GM23338 (cell line): ENCODE results near the gene CD68. TPM values are rescaled to one million over a fixed set of nuclear protein-coding genes. Genes with fewer than 3 reads are reported as not detected.

Source experiments
- ATAC-seq: fragments of 200-7000 bp; cut with Tn5 transposase; 3 replicates; pipeline ENCODE4 v1.9.1; 2020
- DNase-seq: peaks from one replicate; pipeline ENCODE4 v3.0.0-alpha.2; 2015; ENCODE audit warnings: low spot score
- H2AFZ ChIP-seq: fragments of 200-600 bp; sonication (generic); 2 replicates; pipeline ENCODE4 v1.8.0; 2016; ENCODE audit warnings: antibody characterized with exemption, mild to moderate bottlenecking, moderate library complexity
- H3F3A ChIP-seq: fragments of 200-600 bp; sonication (generic); replicated peaks from 2 replicates; pipeline ENCODE4 v1.8.0; 2017; ENCODE audit warnings: antibody characterized with exemption, mixed run types, low read depth
- H3K27ac ChIP-seq: fragments of 200-600 bp; sonication (generic); 2 replicates; pipeline ENCODE4 v1.6.1; 2016; ENCODE audit warnings: low read depth
- H3K27me3 ChIP-seq: fragments of 200-600 bp; sonication (generic); 2 replicates; pipeline ENCODE4 v1.8.0; 2016; ENCODE audit warnings: mild to moderate bottlenecking, mixed run types, moderate library complexity; ENCODE audit not compliant: insufficient read depth
- H3K36me3 ChIP-seq: fragments of 200-600 bp; sonication (generic); 2 replicates; pipeline ENCODE4 v1.8.0; 2016; ENCODE audit warnings: mild to moderate bottlenecking; ENCODE audit not compliant: insufficient read depth
- H3K4me1 ChIP-seq: fragments of 200-600 bp; sonication (generic); 2 replicates; pipeline ENCODE4 v1.8.0; 2016; ENCODE audit warnings: mild to moderate bottlenecking, moderate library complexity; ENCODE audit not compliant: insufficient read depth
- H3K4me2 ChIP-seq: fragments of 200-600 bp; sonication (generic); 2 replicates; pipeline ENCODE4 v1.7.1; 2017; ENCODE audit warnings: mixed run types
- H3K4me3 ChIP-seq: fragments of 200-600 bp; sonication (generic); 2 replicates; pipeline ENCODE4 v1.6.1; 2016; ENCODE audit warnings: mixed run types
- H3K79me2 ChIP-seq: fragments of 200-600 bp; sonication (generic); replicated peaks from 2 replicates; pipeline ENCODE4 v1.8.0; 2017; ENCODE audit warnings: mild to moderate bottlenecking; ENCODE audit not compliant: insufficient read depth
- H3K9me2 ChIP-seq: fragments of 200-600 bp; sonication (generic); 2 replicates; pipeline ENCODE4 v1.8.0; 2017; ENCODE audit not compliant: insufficient read depth
- H4K20me1 ChIP-seq: fragments of 200-600 bp; sonication (generic); replicated peaks from 2 replicates; pipeline ENCODE4 v1.8.0; 2017; ENCODE audit warnings: mild to moderate bottlenecking; ENCODE audit not compliant: insufficient read depth
- H3K27ac Mint-ChIP-seq: 2 replicates; pipeline ENCODE4 v1.8.0; 2020; ENCODE audit warnings: inconsistent platforms, mild to moderate bottlenecking, moderate library complexity, mixed read lengths
- H3K27me3 Mint-ChIP-seq: 3 replicates; pipeline ENCODE4 v1.8.0; 2022; ENCODE audit warnings: low read depth, mild to moderate bottlenecking, moderate library complexity, mixed read lengths, inconsistent platforms; ENCODE audit not compliant: insufficient read depth, poor library complexity
- H3K36me3 Mint-ChIP-seq: 3 replicates; pipeline ENCODE4 v1.8.0; 2021; ENCODE audit warnings: low read depth, mild to moderate bottlenecking, inconsistent platforms, moderate library complexity, mixed read lengths
- H3K4me1 Mint-ChIP-seq: 3 replicates; pipeline ENCODE4 v1.8.0; 2020; ENCODE audit warnings: mild to moderate bottlenecking, inconsistent platforms, mixed read lengths
- H3K4me3 Mint-ChIP-seq: 3 replicates; pipeline ENCODE4 v1.8.0; 2021; ENCODE audit warnings: moderate library complexity, mild to moderate bottlenecking, inconsistent platforms, mixed read lengths
- H3K9me3 Mint-ChIP-seq: 3 replicates; pipeline ENCODE4 v1.8.0; 2020; ENCODE audit warnings: moderate library complexity, mild to moderate bottlenecking, inconsistent platforms, mixed read lengths
- CREB1 ChIP-seq: fragments of 250-450 bp; sonication (Bioruptor Pico); IDR thresholded peaks from 2 replicates; pipeline ENCODE4 v1.5.0; 2020; ENCODE audit warnings: low read depth, mild to moderate bottlenecking, moderate library complexity
- CTCF ChIP-seq, 2 experiments: fragments of 200-600 bp in 1 of 2; sonication (generic) in 1 of 2; conservative IDR thresholded peaks; 2 replicates each; pipeline versions ENCODE4 v1.5.1 to v1.6.1; 2016 to 2017; ENCODE audit warnings: antibody characterized with exemption in 2 of 2, low read depth in 2 of 2, mild to moderate bottlenecking in 2 of 2, moderate library complexity in 1 of 2
- ETS1 ChIP-seq: IDR thresholded peaks from 2 replicates; pipeline ENCODE4 v1.6.1; 2016; ENCODE audit warnings: antibody characterized with exemption
- EZH2 ChIP-seq: fragments of 200-600 bp; sonication (generic); IDR thresholded peaks from one replicate; pipeline ENCODE4 v1.8.0; 2017; ENCODE audit warnings: antibody characterized with exemption, mild to moderate bottlenecking, low read depth; ENCODE audit not compliant: unreplicated experiment
- EZH2phosphoT487 ChIP-seq: fragments of 200-600 bp; sonication (generic); IDR thresholded peaks from one replicate; pipeline ENCODE4 v1.8.1; 2018; ENCODE audit warnings: antibody characterized with exemption; ENCODE audit not compliant: unreplicated experiment
- JUNB ChIP-seq: IDR thresholded peaks from one replicate; pipeline ENCODE4 v1.6.1; 2016; ENCODE audit warnings: antibody characterized with exemption; ENCODE audit not compliant: unreplicated experiment
- NANOG ChIP-seq: IDR thresholded peaks from 2 replicates; pipeline ENCODE4 v1.6.1; 2016; ENCODE audit warnings: antibody characterized with exemption, borderline replicate concordance
- POLR2AphosphoS5 ChIP-seq: IDR thresholded peaks from 2 replicates; pipeline ENCODE4 v1.6.1; 2016; ENCODE audit warnings: antibody characterized with exemption, low read depth
- REST ChIP-seq: IDR thresholded peaks from one replicate; pipeline ENCODE4 v1.6.1; 2018; ENCODE audit warnings: antibody characterized with exemption; ENCODE audit not compliant: unreplicated experiment
- STAT1 ChIP-seq: IDR thresholded peaks from one replicate; pipeline ENCODE4 v1.6.1; 2016; ENCODE audit warnings: antibody characterized with exemption; ENCODE audit not compliant: unreplicated experiment
- ZNF114 ChIP-seq: fragments of 250-450 bp; sonication (Bioruptor Pico); IDR thresholded peaks from 2 replicates; pipeline ENCODE4 v1.5.0; 2020; ENCODE audit warnings: mild to moderate bottlenecking, moderate library complexity
- ZNF331 ChIP-seq: fragments of 250-450 bp; sonication (Bioruptor Pico); IDR thresholded peaks from 2 replicates; pipeline ENCODE4 v1.5.0; 2020; ENCODE audit warnings: low read depth, mild to moderate bottlenecking, moderate library complexity
- polyA plus RNA-seq: library from polyadenylated mRNA; unstranded; fragments of >200 nt; fragmentation: Nextera tagmentation; extraction: Ambion mirVana; gene quantifications from 2 replicates; pipeline ENCODE4 v1.2.1, GENCODE V29; 2016
- total RNA-seq: library from RNA; depleted of rRNA; stranded (reverse); fragments of >200 nt; shearing (Covaris generic); gene quantifications from 2 replicates; pipeline ENCODE4 v1.2.3, GENCODE V29; 2014
- TF ChIP-seq, protein P1 (sequence below): fragments of 250-450 bp; sonication (Bioruptor Pico); IDR thresholded peaks from 2 replicates; pipeline ENCODE4 v1.5.0; 2020; ENCODE audit warnings: mild to moderate bottlenecking, moderate library complexity

The CD68 gene
- total and polyA plus RNA-seq, 2 experiments from 2014 or later = not detected

DNA sequence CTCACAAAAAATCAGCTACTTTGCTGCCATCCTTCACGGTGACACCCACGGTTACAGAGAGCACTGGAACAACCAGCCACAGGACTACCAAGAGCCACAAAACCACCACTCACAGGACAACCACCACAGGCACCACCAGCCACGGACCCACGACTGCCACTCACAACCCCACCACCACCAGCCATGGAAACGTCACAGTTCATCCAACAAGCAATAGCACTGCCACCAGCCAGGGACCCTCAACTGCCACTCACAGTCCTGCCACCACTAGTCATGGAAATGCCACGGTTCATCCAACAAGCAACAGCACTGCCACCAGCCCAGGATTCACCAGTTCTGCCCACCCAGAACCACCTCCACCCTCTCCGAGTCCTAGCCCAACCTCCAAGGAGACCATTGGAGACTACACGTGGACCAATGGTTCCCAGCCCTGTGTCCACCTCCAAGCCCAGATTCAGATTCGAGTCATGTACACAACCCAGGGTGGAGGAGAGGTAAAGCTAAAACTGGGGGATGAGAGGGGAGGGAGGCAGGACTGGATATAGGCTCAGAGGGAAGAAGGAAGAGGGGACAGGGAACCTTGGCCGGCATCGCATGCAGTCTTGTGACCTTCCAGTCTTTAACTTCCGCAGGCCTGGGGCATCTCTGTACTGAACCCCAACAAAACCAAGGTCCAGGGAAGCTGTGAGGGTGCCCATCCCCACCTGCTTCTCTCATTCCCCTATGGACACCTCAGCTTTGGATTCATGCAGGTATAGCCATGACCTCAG, 581 bp downstream of the CD68 start:
- Mint-ChIP-seq H3K27me3 (peaks cover 61% of the 10 kb centered on the region), H3K36me3 (peaks cover 78% of the 10 kb centered on the region), H3K4me1 (peaks cover 69% of the 10 kb centered on the region), H3K9me3 (peaks cover 5% of the 10 kb centered on the region; the same call in 2 of the 3 replicates), H3K4me3 (peak overlapping the region; percentile 1; the same call in 2 of the 3 replicates), H3K27ac (peak overlapping the region; percentile 66; the same call in 1 of the 2 replicates)
- H3K4me3 ChIP-seq = no peak overlapping the region
- ATAC-seq (no peak; the same call in 2 of the 3 replicates), DNase-seq (no peak)
- H3K36me3 ChIP-seq = peaks cover 34% of the 10 kb centered on the region
- no peak overlapping the region for H3K4me2 ChIP-seq
- TF ChIP-seq EZH2 = no peak
- no peak for TF ChIP-seq JUNB
- no peak for TF ChIP-seq NANOG
- no peak for TF ChIP-seq ETS1
- TF ChIP-seq, protein P1, sequence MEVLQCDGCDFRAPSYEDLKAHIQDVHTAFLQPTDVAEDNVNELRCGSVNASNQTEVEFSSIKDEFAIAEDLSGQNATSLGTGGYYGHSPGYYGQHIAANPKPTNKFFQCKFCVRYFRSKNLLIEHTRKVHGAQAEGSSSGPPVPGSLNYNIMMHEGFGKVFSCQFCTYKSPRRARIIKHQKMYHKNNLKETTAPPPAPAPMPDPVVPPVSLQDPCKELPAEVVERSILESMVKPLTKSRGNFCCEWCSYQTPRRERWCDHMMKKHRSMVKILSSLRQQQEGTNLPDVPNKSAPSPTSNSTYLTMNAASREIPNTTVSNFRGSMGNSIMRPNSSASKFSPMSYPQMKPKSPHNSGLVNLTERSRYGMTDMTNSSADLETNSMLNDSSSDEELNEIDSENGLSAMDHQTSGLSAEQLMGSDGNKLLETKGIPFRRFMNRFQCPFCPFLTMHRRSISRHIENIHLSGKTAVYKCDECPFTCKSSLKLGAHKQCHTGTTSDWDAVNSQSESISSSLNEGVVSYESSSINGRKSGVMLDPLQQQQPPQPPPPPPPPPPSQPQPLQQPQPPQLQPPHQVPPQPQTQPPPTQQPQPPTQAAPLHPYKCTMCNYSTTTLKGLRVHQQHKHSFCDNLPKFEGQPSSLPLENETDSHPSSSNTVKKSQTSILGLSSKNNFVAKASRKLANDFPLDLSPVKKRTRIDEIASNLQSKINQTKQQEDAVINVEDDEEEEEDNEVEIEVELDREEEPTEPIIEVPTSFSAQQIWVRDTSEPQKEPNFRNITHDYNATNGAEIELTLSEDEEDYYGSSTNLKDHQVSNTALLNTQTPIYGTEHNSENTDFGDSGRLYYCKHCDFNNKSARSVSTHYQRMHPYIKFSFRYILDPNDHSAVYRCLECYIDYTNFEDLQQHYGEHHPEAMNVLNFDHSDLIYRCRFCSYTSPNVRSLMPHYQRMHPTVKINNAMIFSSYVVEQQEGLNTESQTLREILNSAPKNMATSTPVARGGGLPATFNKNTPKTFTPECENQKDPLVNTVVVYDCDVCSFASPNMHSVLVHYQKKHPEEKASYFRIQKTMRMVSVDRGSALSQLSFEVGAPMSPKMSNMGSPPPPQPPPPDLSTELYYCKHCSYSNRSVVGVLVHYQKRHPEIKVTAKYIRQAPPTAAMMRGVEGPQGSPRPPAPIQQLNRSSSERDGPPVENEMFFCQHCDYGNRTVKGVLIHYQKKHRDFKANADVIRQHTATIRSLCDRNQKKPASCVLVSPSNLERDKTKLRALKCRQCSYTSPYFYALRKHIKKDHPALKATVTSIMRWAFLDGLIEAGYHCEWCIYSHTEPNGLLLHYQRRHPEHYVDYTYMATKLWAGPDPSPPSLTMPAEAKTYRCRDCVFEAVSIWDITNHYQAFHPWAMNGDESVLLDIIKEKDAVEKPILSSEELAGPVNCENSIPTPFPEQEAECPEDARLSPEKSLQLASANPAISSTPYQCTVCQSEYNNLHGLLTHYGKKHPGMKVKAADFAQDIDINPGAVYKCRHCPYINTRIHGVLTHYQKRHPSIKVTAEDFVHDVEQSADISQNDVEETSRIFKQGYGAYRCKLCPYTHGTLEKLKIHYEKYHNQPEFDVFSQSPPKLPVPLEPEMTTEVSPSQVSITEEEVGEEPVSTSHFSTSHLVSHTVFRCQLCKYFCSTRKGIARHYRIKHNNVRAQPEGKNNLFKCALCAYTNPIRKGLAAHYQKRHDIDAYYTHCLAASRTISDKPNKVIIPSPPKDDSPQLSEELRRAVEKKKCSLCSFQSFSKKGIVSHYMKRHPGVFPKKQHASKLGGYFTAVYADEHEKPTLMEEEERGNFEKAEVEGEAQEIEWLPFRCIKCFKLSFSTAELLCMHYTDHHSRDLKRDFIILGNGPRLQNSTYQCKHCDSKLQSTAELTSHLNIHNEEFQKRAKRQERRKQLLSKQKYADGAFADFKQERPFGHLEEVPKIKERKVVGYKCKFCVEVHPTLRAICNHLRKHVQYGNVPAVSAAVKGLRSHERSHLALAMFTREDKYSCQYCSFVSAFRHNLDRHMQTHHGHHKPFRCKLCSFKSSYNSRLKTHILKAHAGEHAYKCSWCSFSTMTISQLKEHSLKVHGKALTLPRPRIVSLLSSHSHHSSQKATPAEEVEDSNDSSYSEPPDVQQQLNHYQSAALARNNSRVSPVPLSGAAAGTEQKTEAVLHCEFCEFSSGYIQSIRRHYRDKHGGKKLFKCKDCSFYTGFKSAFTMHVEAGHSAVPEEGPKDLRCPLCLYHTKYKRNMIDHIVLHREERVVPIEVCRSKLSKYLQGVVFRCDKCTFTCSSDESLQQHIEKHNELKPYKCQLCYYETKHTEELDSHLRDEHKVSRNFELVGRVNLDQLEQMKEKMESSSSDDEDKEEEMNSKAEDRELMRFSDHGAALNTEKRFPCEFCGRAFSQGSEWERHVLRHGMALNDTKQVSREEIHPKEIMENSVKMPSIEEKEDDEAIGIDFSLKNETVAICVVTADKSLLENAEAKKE (CRISPR knock-in tag) = no peak
- TF ChIP-seq CREB1 (CRISPR knock-in tag) = no peak
- no peak for TF ChIP-seq ZNF114 (CRISPR knock-in tag)
- no peak for TF ChIP-seq POLR2AphosphoS5
- TF ChIP-seq REST = no peak
- no peak for TF ChIP-seq CTCF (conservative IDR thresholded peaks at IDR 0.05; ENCODE audit: low read depth in 2 of 2)
- TF ChIP-seq STAT1 = no peak
- no peak for TF ChIP-seq EZH2phosphoT487
- no peak for TF ChIP-seq ZNF331 (CRISPR knock-in tag)
- peaks cover 27% of the 10 kb centered on the region for H4K20me1 ChIP-seq
- peaks cover 37% of the 10 kb centered on the region for H3K4me1 ChIP-seq
- no peak overlapping the region for H2AFZ ChIP-seq
- peaks cover 67% of the 10 kb centered on the region for H3F3A ChIP-seq
- H3K27me3 ChIP-seq = no peaks in the 10 kb centered on the region
- peak overlapping the region; percentile 79; the same call in 1 of the 2 replicates for H3K27ac ChIP-seq
- no peaks in the 10 kb centered on the region; the same call in 1 of the 2 replicates for H3K9me2 ChIP-seq
- peaks cover 46% of the 10 kb centered on the region for H3K79me2 ChIP-seq
